Activated CD8-positive, alpha-beta T cell treated with anti-CD3 and anti-CD28 coated beads, Interleukin-2, amount 10 ng/mL, durations not matched to agents 7 days and 5 days (primary cell): ENCODE data around the gene TRRAP. TPM values are rescaled to one million over a fixed set of nuclear protein-coding genes. Genes with fewer than 3 reads are reported as not detected.
"Not testable (repeated sequence)": the region's sequence is repeated elsewhere in the genome, so short reads cannot be mapped to it uniquely, and the experiment has no call there.

Experiments
- ATAC-seq: fragments of 150-1000 bp; cut with Tn5 transposase; one replicate; pipeline ENCODE4 v1.10.0; 2021; ENCODE audit warnings: moderate library complexity
- CTCF ChIA-PET: fragments of 350-600 bp; sonication (Branson Sonifier 250); formaldehyde crosslinking; loops from one replicate; lab custom pipeline; 2021; ENCODE audit warnings: antibody characterized with exemption; lab: Charles Lee
- POLR2A ChIA-PET: fragments of 350-600 bp; sonication (Branson Sonifier 250); formaldehyde crosslinking; loops from one replicate; lab custom pipeline; 2021; ENCODE audit warnings: antibody characterized with exemption; lab: Charles Lee
- DNase-seq: peaks from one replicate; pipeline ENCODE4 v3.0.0-alpha.2; 2020
- H3K27ac Mint-ChIP-seq: one replicate; pipeline ENCODE4 v1.8.0; 2021; ENCODE audit warnings: mild to moderate bottlenecking, mixed read lengths
- H3K27me3 Mint-ChIP-seq: one replicate; pipeline ENCODE4 v1.8.0; 2021; ENCODE audit warnings: low read depth, mixed read lengths
- H3K36me3 Mint-ChIP-seq: one replicate; pipeline ENCODE4 v1.8.0; 2021; ENCODE audit warnings: low read depth, mixed read lengths
- H3K4me1 Mint-ChIP-seq: one replicate; pipeline ENCODE4 v1.8.0; 2021; ENCODE audit warnings: low read depth, mixed read lengths
- H3K4me3 Mint-ChIP-seq: one replicate; pipeline ENCODE4 v1.8.0; 2021; ENCODE audit warnings: mild to moderate bottlenecking, mixed read lengths
- H3K9me3 Mint-ChIP-seq: one replicate; pipeline ENCODE4 v1.8.0; 2022; ENCODE audit warnings: mixed read lengths; ENCODE audit not compliant: insufficient read depth
- total RNA-seq, 2 experiments: library from RNA; stranded (reverse); gene quantifications; one replicate each; pipeline ENCODE4 v1.2.3, GENCODE V29; 2021

Gene TRRAP
- total RNA-seq, 2 experiments from 2014 or later = 61.0 to 64.5 TPM

GRCh38 chr7:98842552-98842951 is 35.8 kb upstream of the TRRAP start:
- H3K36me3 Mint-ChIP-seq, H3K4me1 Mint-ChIP-seq, ATAC-seq, H3K27me3 Mint-ChIP-seq, DNase-seq, H3K27ac Mint-ChIP-seq, H3K4me3 Mint-ChIP-seq, H3K9me3 Mint-ChIP-seq, POLR2A ChIA-PET: not testable (repeated sequence)
- CTCF ChIA-PET = interaction anchor here (1.2 to 2.4 kb wide), 4 partner anchors 11 to 425 kb away, joined by 3 to 29 read pairs (median 10); no protein-coding TSS in a partner anchor

GRCh38 chr7:98848918-98849317 is 29.4 kb upstream of the TRRAP start:
- H3K36me3 Mint-ChIP-seq = no peaks in the 10 kb centered on the region
- CTCF ChIA-PET = no interaction called here
- no peaks in the 10 kb centered on the region for H3K27me3 Mint-ChIP-seq
- no peak overlapping the region for H3K4me3 Mint-ChIP-seq
- no peaks in the 10 kb centered on the region for H3K9me3 Mint-ChIP-seq
- H3K4me1 Mint-ChIP-seq = no peaks in the 10 kb centered on the region
- ATAC-seq (no peak), DNase-seq (no peak)
- no peak overlapping the region for H3K27ac Mint-ChIP-seq
- POLR2A ChIA-PET = no interaction called here

GRCh38 chr7:98852826-98853225 is 25.5 kb upstream of the TRRAP start:
- Mint-ChIP-seq H3K36me3 (no peaks in the 10 kb centered on the region), H3K27ac (no peak overlapping the region), H3K9me3 (no peaks in the 10 kb centered on the region), H3K4me3 (no peak overlapping the region), H3K4me1 (no peaks in the 10 kb centered on the region), H3K27me3 (no peaks in the 10 kb centered on the region)
- ChIA-PET POLR2A (no interaction called here), CTCF (no interaction called here)
- DNase-seq (no peak), ATAC-seq (no peak)

GRCh38 chr7:98855610-98856422 is 22.5 kb upstream of the TRRAP start:
- H3K4me3 Mint-ChIP-seq = no peak overlapping the region
- no peak overlapping the region for H3K27ac Mint-ChIP-seq
- H3K36me3 Mint-ChIP-seq = no peaks in the 10 kb centered on the region
- H3K27me3 Mint-ChIP-seq = peaks cover 3% of the 10 kb centered on the region
- CTCF ChIA-PET = no interaction called here
- no peaks in the 10 kb centered on the region for H3K9me3 Mint-ChIP-seq
- H3K4me1 Mint-ChIP-seq = no peaks in the 10 kb centered on the region
- POLR2A ChIA-PET = no interaction called here
- no peak for ATAC-seq
- DNase-seq = no peak

GRCh38 chr7:98860071-98860470 is 18.3 kb upstream of the TRRAP start:
- no peaks in the 10 kb centered on the region for H3K4me1 Mint-ChIP-seq
- H3K4me3 Mint-ChIP-seq = no peak overlapping the region
- peaks cover 3% of the 10 kb centered on the region for H3K27me3 Mint-ChIP-seq
- no peaks in the 10 kb centered on the region for H3K36me3 Mint-ChIP-seq
- CTCF ChIA-PET = interaction anchor here (1.3 kb wide), 1 partner anchor 11 kb away, joined by 3 read pairs; no protein-coding TSS in a partner anchor
- no peak for ATAC-seq
- DNase-seq = no peak
- H3K27ac Mint-ChIP-seq = no peak overlapping the region
- POLR2A ChIA-PET = no interaction called here
- no peaks in the 10 kb centered on the region for H3K9me3 Mint-ChIP-seq

- H3K27ac Mint-ChIP-seq = no peak overlapping the region
- ATAC-seq (no peak), DNase-seq (no peak)
- peaks cover 3% of the 10 kb centered on the region for H3K27me3 Mint-ChIP-seq
- no peaks in the 10 kb centered on the region for H3K36me3 Mint-ChIP-seq
- H3K4me1 Mint-ChIP-seq = no peaks in the 10 kb centered on the region
- ChIA-PET POLR2A (no interaction called here), CTCF (no interaction called here)
- H3K9me3 Mint-ChIP-seq = no peaks in the 10 kb centered on the region
- H3K4me3 Mint-ChIP-seq = no peak overlapping the region
These were observed 16.1 kb upstream of the TRRAP start for GRCh38 chr7:98862203-98862602.

- no peak for DNase-seq
- ChIA-PET CTCF (no interaction called here), POLR2A (no interaction called here)
These were observed 15.5 kb upstream of the TRRAP start for GRCh38 chr7:98862716-98863420.

GRCh38 chr7:98863601-98864000 is 14.7 kb upstream of the TRRAP start:
- Mint-ChIP-seq H3K9me3 (no peaks in the 10 kb centered on the region), H3K4me1 (no peaks in the 10 kb centered on the region), H3K27ac (no peak overlapping the region), H3K4me3 (no peak overlapping the region), H3K27me3 (peaks cover 9% of the 10 kb centered on the region), H3K36me3 (no peaks in the 10 kb centered on the region)
- ChIA-PET POLR2A (no interaction called here), CTCF (no interaction called here)
- ATAC-seq = no peak
- DNase-seq = no peak

More at GRCh38 chr7:98862716-98863420, 15.5 kb upstream of the TRRAP start:
- Mint-ChIP-seq H3K36me3 (no peaks in the 10 kb centered on the region), H3K4me1 (no peaks in the 10 kb centered on the region), H3K27ac (no peak overlapping the region), H3K9me3 (no peaks in the 10 kb centered on the region), H3K4me3 (no peak overlapping the region), H3K27me3 (peaks cover 3% of the 10 kb centered on the region)
- no peak for ATAC-seq

- Mint-ChIP-seq H3K27ac (no peak overlapping the region), H3K9me3 (no peaks in the 10 kb centered on the region), H3K36me3 (no peaks in the 10 kb centered on the region), H3K4me3 (no peak overlapping the region), H3K27me3 (peaks cover 17% of the 10 kb centered on the region), H3K4me1 (no peaks in the 10 kb centered on the region)
- CTCF ChIA-PET = no interaction called here
- DNase-seq = no peak
- ATAC-seq = no peak
- POLR2A ChIA-PET = no interaction called here
These were observed 13.4 kb upstream of the TRRAP start for GRCh38 chr7:98864731-98865453.

GRCh38 chr7:98866351-98866750 is 12.0 kb upstream of the TRRAP start:
- H3K27me3 Mint-ChIP-seq = peaks cover 19% of the 10 kb centered on the region
- H3K9me3 Mint-ChIP-seq = no peaks in the 10 kb centered on the region
- ATAC-seq = no peak
- POLR2A ChIA-PET = no interaction called here
- DNase-seq = no peak
- no peaks in the 10 kb centered on the region for H3K36me3 Mint-ChIP-seq
- CTCF ChIA-PET = interaction anchor here (2.1 to 2.9 kb wide), 2 partner anchors 12 to 14 kb away, joined by 5 to 8 read pairs; partner anchors contain the start of gene TRRAP
- no peak overlapping the region for H3K4me3 Mint-ChIP-seq
- H3K4me1 Mint-ChIP-seq = peaks cover 4% of the 10 kb centered on the region
- H3K27ac Mint-ChIP-seq = no peak overlapping the region

- H3K27ac Mint-ChIP-seq = no peak overlapping the region
- H3K36me3 Mint-ChIP-seq = no peaks in the 10 kb centered on the region
- H3K4me1 Mint-ChIP-seq = peaks cover 4% of the 10 kb centered on the region
- H3K27me3 Mint-ChIP-seq = peaks cover 21% of the 10 kb centered on the region
- no peak for DNase-seq
- ChIA-PET POLR2A (no interaction called here), CTCF (interaction anchor here (2.1 to 2.9 kb wide), 2 partner anchors 12 to 13 kb away, joined by 5 to 8 read pairs; partner anchors contain the start of gene TRRAP)
- no peak for ATAC-seq
- H3K4me3 Mint-ChIP-seq = no peak overlapping the region
- no peaks in the 10 kb centered on the region for H3K9me3 Mint-ChIP-seq
These were observed 11.6 kb upstream of the TRRAP start for GRCh38 chr7:98866765-98867164.
